ENCODE results near the gene FNTB.

FNTB gene

GRCh38 chr14:64968651-64969050 lies 18.0 kb upstream of the FNTB start:
- no peak for DNase-seq (ENCODE audit: extremely low read depth, insufficient read length)
- no peak for TF ChIP-seq CTCF (IDR thresholded peaks at IDR 0.05; ENCODE audit: insufficient read depth, low read length, poor library complexity, severe bottlenecking)
- Histone ChIP-seq H3K4me3 (replicated peaks; ENCODE audit: low read depth, low read length) (no peak overlapping the region), H3K36me3 (ENCODE audit: control insufficient read depth, insufficient read depth, low read length) (no peaks in the 10 kb centered on the region; the same call in 1 of the 2 replicates), H3K27me3 (replicated peaks; ENCODE audit: control insufficient read depth, insufficient read depth, low read length) (no peaks in the 10 kb centered on the region; the same call in 1 of the 2 replicates)

- Histone ChIP-seq H3K4me3 (replicated peaks; ENCODE audit: low read depth, low read length) (no peak overlapping the region), H3K36me3 (ENCODE audit: control insufficient read depth, insufficient read depth, low read length) (no peaks in the 10 kb centered on the region; the same call in 1 of the 2 replicates), H3K27me3 (replicated peaks; ENCODE audit: control insufficient read depth, insufficient read depth, low read length) (no peaks in the 10 kb centered on the region; the same call in 1 of the 2 replicates)
- no peak for TF ChIP-seq CTCF (IDR thresholded peaks at IDR 0.05; ENCODE audit: insufficient read depth, low read length, poor library complexity, severe bottlenecking)
- no peak for DNase-seq (ENCODE audit: extremely low read depth, insufficient read length)
These were observed 16.7 kb upstream of the FNTB start for GRCh38 chr14:64970041-64970440.

DNA sequence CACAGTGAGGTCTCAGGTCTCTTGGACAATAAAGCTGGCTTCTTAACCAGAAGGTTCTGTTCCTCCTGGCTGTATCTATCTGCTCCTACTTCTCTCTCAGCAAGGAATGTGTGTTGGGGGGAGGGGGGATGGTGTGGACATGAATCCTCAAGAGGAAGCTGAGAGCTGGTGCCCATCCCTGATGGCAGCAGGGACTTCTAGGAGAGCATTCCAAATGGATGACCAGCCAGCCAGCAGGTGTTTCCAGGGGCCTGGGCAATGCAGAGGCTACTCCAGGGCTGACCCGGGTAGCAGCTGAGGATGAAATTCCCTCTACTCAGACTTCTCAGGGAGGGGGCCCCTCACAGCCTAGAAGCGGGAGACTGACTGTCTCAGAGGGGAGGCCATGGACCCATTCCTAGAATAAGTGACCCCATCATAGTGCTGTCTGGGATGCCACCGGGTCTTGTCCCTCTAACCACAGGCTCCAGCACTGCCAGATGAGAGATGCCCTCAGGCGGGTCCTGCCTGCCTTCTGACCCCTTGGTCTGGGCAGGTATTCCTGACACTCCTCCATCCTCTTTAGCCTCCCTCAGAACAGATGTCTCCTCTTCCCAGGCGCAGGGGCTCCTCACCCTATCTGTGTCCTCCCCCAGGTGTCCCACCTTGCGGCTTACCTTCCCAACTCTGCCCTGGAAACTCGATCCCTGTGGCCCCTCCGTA lies 15.8 kb upstream of the FNTB start:
- Histone ChIP-seq H3K27me3 (replicated peaks; ENCODE audit: control insufficient read depth, insufficient read depth, low read length) (no peaks in the 10 kb centered on the region; the same call in 1 of the 2 replicates), H3K36me3 (ENCODE audit: control insufficient read depth, insufficient read depth, low read length) (no peaks in the 10 kb centered on the region; the same call in 1 of the 2 replicates), H3K4me3 (replicated peaks; ENCODE audit: low read depth, low read length) (no peak overlapping the region; the same call in 1 of the 2 replicates)
- DNase-seq (ENCODE audit: extremely low read depth, insufficient read length): no peak
- no peak for TF ChIP-seq CTCF (IDR thresholded peaks at IDR 0.05; ENCODE audit: insufficient read depth, low read length, poor library complexity, severe bottlenecking)

- Histone ChIP-seq H3K36me3 (ENCODE audit: control insufficient read depth, insufficient read depth, low read length) (no peaks in the 10 kb centered on the region; the same call in 1 of the 2 replicates), H3K27me3 (replicated peaks; ENCODE audit: control insufficient read depth, insufficient read depth, low read length) (no peaks in the 10 kb centered on the region; the same call in 1 of the 2 replicates), H3K4me3 (replicated peaks; ENCODE audit: low read depth, low read length) (peak overlapping the region; percentile 70)
- DNase-seq (ENCODE audit: extremely low read depth, insufficient read length): no peak
- no peak for TF ChIP-seq CTCF (IDR thresholded peaks at IDR 0.05; ENCODE audit: insufficient read depth, low read length, poor library complexity, severe bottlenecking)
These were observed 15.2 kb upstream of the FNTB start for GRCh38 chr14:64971491-64971942.

DNA sequence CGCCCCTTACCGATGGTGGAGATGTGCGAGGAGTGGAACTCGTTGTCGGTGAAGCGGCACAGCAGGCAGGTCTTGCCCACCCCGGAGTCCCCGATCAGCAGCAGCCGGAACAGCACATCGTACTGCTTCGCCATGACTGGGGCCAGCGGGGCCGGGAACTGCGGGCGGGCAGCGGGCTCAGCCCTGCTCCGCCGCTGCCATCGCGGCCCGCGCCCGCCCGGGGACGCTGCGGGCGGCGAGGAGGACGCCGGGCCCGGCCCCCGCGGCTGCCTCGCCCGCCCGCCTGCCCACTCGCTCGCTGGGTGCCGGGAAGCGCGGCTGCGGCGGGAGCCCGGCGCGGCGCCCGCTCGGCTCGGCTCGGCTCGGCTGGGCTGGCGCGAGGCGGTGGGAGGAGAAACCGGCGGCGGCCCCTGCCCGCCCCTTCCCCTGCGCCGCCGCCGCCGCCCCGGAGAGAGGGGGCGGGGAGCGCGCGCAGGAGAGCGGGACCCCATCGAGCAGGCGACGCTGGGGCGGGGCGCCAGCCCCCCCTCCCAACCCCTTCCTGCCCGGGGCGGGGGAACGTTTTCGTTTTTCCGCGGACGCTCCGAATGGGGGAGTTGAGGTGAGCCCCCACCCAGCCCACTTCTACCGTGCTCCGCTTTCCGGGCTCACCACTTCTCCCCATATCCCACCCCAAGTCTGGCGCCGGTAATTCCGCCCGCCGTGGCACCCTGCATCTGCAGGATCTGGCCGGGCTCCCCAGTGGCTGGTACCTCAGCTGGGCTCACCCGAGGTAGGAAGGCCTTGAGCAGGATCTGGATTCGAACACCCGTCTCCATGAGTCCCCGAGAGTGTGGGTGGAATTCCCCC lies 14.5 kb upstream of the FNTB start, which contains the start of gene RAB15:
RAB15 (minus strand) TSS at position 394 of the 849 bp plus-strand sequence; CDS start at position 134, 260 bp downstream.
- no peak for TF ChIP-seq CTCF (IDR thresholded peaks at IDR 0.05; ENCODE audit: insufficient read depth, low read length, poor library complexity, severe bottlenecking)
- peak within 1 kb of the TSS; percentile 70 for H3K4me3 ChIP-seq (replicated peaks; ENCODE audit: low read depth, low read length)
- no peaks in the 10 kb centered on the region; the same call in 1 of the 2 replicates for H3K36me3 ChIP-seq (ENCODE audit: control insufficient read depth, insufficient read depth, low read length)
- DNase-seq (ENCODE audit: extremely low read depth, insufficient read length): peak; percentile 38
- H3K27me3 ChIP-seq (replicated peaks; ENCODE audit: control insufficient read depth, insufficient read depth, low read length): no peaks in the 10 kb centered on the region; the same call in 1 of the 2 replicates
